Hepatocyte (in vitro differentiated cells): ENCODE measurements around the gene SERPINA4.

Experiments
- EZH2phosphoT487 ChIP-seq: fragments of 200-600 bp; sonication (generic); IDR thresholded peaks from one replicate; pipeline ENCODE4 v1.6.1; 2018; ENCODE audit warnings: antibody characterized with exemption, mild to moderate bottlenecking, low read depth, moderate library complexity; ENCODE audit not compliant: unreplicated experiment, severe bottlenecking
- TF ChIP-seq, protein P1 (sequence below): fragments of 200-600 bp; sonication (generic); IDR thresholded peaks from 2 replicates; pipeline ENCODE4 v1.5.1; 2016; ENCODE audit warnings: antibody characterized with exemption, mild to moderate bottlenecking; ENCODE audit not compliant: poor library complexity

DNA sequence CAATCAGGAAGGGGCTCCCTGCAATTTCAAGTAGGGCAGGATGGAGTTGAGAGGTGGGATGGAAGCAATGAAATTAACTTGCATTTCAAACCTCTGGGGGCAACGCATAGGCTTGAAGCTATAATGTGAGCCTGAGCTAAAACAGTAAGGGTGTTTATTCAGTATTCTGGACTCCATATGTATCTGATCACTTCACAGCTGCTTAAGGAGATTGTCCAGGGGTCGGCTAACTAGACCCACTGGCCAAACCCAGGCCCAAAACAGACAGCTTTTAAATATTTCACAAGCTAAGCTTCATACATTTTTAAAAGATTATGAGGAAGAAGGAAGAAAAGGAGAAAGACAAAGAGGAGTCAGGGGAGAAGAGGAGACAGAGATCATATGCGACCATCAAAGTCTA is 44.1 kb downstream of the SERPINA4 start:
- TF ChIP-seq, protein P1, sequence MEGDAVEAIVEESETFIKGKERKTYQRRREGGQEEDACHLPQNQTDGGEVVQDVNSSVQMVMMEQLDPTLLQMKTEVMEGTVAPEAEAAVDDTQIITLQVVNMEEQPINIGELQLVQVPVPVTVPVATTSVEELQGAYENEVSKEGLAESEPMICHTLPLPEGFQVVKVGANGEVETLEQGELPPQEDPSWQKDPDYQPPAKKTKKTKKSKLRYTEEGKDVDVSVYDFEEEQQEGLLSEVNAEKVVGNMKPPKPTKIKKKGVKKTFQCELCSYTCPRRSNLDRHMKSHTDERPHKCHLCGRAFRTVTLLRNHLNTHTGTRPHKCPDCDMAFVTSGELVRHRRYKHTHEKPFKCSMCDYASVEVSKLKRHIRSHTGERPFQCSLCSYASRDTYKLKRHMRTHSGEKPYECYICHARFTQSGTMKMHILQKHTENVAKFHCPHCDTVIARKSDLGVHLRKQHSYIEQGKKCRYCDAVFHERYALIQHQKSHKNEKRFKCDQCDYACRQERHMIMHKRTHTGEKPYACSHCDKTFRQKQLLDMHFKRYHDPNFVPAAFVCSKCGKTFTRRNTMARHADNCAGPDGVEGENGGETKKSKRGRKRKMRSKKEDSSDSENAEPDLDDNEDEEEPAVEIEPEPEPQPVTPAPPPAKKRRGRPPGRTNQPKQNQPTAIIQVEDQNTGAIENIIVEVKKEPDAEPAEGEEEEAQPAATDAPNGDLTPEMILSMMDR: no peak
- no peak for TF ChIP-seq EZH2phosphoT487
